ENCODE results near the gene MBLAC2.

DNA sequence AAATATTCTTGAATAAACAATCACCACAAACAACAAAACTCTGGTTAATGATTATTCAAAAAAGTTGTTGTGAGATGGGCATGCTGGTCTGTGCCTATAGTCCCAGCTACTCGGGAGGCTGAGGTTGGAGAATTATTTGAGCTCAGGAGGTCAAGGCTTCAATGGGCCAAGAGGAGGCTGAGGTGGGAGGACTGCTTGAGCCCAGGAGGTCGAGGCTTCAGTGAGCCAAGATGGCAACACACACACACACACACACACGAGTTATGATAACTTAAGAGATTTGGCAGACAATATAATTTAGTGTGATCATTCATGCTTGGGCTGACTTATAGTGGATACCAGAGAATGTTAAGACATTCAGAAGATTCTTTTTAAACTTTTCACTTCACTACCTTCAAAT is 39.9 kb upstream of the MBLAC2 start:
- TF ChIP-seq, protein P1, sequence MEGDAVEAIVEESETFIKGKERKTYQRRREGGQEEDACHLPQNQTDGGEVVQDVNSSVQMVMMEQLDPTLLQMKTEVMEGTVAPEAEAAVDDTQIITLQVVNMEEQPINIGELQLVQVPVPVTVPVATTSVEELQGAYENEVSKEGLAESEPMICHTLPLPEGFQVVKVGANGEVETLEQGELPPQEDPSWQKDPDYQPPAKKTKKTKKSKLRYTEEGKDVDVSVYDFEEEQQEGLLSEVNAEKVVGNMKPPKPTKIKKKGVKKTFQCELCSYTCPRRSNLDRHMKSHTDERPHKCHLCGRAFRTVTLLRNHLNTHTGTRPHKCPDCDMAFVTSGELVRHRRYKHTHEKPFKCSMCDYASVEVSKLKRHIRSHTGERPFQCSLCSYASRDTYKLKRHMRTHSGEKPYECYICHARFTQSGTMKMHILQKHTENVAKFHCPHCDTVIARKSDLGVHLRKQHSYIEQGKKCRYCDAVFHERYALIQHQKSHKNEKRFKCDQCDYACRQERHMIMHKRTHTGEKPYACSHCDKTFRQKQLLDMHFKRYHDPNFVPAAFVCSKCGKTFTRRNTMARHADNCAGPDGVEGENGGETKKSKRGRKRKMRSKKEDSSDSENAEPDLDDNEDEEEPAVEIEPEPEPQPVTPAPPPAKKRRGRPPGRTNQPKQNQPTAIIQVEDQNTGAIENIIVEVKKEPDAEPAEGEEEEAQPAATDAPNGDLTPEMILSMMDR (IDR thresholded peaks at IDR 0.05), result no peak
- TF ChIP-seq POLR2A (IDR thresholded peaks at IDR 0.05), result no peak
- TF ChIP-seq EP300 (IDR thresholded peaks at IDR 0.05; ENCODE audit: low read depth), result no peak

Measured in transverse colon (tissue), 3 donors.